Esophagus muscularis mucosa (tissue), 4 donors: Measurements from ENCODE around the gene PRRX1.

Source experiments
- EP300 ChIP-seq: sonication (generic); formaldehyde crosslinking; IDR thresholded peaks from one replicate; pipeline ENCODE4 v1.6.1; 2017; ENCODE audit warnings: antibody characterized with exemption
- POLR2A ChIP-seq: fragments of 450-650 bp; IDR thresholded peaks from one replicate; pipeline ENCODE4 v1.6.1; 2017; ENCODE audit warnings: antibody characterized with exemption, moderate library complexity, mild to moderate bottlenecking, low read depth
- POLR2AphosphoS5 ChIP-seq, 2 donors: sonication (generic); formaldehyde crosslinking; IDR thresholded peaks; one replicate each; pipeline ENCODE4 v1.6.1; 2017; ENCODE audit warnings: antibody characterized with exemption in 2 of 2
- TF ChIP-seq, protein P1 (sequence below), 3 experiments: fragments of 200-600 bp in 2 of 3; fragments of 450-650 bp in 1 of 3; sonication (generic) in 2 of 3; IDR thresholded peaks; one replicate each; pipeline ENCODE4 v1.5.1; 2017 to 2019; ENCODE audit warnings: antibody characterized with exemption in 3 of 3, mild to moderate bottlenecking in 2 of 3, moderate library complexity in 1 of 3

DNA sequence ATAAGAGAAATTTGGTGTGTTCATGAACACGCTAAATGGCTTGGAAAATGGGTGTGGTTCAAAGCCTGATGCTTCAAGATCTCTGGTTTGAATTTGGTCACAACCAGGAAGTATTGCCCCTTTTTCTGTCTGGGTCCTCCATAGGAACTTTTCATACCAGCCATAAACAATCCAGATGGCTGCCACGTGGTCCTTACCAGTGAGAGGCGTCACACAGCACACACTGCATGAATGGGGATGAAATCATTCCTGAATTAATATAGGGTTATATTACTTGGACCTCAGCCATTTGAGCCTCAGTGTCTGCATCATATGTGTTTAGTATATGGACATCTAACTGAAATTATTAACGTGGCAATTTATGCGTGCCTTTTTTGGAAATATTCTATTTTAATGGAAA is 64.0 kb downstream of the PRRX1 start:
- TF ChIP-seq EP300 (no peak), POLR2A (no peak), POLR2AphosphoS5 (IDR thresholded peaks at IDR 0.05) (no peak)
- TF ChIP-seq, protein P1, sequence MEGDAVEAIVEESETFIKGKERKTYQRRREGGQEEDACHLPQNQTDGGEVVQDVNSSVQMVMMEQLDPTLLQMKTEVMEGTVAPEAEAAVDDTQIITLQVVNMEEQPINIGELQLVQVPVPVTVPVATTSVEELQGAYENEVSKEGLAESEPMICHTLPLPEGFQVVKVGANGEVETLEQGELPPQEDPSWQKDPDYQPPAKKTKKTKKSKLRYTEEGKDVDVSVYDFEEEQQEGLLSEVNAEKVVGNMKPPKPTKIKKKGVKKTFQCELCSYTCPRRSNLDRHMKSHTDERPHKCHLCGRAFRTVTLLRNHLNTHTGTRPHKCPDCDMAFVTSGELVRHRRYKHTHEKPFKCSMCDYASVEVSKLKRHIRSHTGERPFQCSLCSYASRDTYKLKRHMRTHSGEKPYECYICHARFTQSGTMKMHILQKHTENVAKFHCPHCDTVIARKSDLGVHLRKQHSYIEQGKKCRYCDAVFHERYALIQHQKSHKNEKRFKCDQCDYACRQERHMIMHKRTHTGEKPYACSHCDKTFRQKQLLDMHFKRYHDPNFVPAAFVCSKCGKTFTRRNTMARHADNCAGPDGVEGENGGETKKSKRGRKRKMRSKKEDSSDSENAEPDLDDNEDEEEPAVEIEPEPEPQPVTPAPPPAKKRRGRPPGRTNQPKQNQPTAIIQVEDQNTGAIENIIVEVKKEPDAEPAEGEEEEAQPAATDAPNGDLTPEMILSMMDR (IDR thresholded peaks at IDR 0.05) = no peak
